ENCODE data around the gene RSRC1.
"Not testable (repeated sequence)": the region's sequence is repeated elsewhere in the genome, so short reads cannot be mapped to it uniquely, and the experiment has no call there.

RSRC1 gene

DNA sequence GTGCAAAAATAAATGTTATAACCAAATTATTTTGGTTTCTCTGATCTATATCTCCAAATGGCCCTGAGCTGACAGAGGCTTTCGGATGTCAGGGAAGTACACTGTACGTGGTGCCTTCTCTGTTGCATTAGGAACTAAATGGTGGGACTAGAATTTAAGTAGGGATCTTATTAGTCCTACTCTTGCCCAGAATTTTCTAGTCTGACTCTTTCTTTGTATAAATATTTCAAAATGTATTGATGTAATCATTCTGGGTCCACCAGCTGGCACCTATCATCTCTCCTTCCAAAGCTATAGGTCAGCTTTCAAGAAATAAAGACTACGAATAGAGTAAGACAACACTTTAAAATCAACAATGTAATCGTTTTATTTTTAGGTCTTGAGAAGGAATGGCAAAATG is 438.8 kb downstream of the RSRC1 start:
- no peak for DNase-seq (ENCODE audit: low read depth, low spot score)
- H3K4me3 ChIP-seq (ENCODE audit: low read depth, low read length), result no peak overlapping the region
- TF ChIP-seq, protein P1, sequence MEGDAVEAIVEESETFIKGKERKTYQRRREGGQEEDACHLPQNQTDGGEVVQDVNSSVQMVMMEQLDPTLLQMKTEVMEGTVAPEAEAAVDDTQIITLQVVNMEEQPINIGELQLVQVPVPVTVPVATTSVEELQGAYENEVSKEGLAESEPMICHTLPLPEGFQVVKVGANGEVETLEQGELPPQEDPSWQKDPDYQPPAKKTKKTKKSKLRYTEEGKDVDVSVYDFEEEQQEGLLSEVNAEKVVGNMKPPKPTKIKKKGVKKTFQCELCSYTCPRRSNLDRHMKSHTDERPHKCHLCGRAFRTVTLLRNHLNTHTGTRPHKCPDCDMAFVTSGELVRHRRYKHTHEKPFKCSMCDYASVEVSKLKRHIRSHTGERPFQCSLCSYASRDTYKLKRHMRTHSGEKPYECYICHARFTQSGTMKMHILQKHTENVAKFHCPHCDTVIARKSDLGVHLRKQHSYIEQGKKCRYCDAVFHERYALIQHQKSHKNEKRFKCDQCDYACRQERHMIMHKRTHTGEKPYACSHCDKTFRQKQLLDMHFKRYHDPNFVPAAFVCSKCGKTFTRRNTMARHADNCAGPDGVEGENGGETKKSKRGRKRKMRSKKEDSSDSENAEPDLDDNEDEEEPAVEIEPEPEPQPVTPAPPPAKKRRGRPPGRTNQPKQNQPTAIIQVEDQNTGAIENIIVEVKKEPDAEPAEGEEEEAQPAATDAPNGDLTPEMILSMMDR (IDR thresholded peaks at IDR 0.05; ENCODE audit: insufficient read depth, low read length, missing control alignments), result no peak
- CTCF ChIA-PET, result interaction anchor here (0.9 to 7.6 kb wide), 4 partner anchors 9 to 241 kb away, joined by 3 to 43 read pairs (median 3); partner anchors contain the start of gene GFM1
- POLR2A ChIA-PET, result no interaction called here

DNA sequence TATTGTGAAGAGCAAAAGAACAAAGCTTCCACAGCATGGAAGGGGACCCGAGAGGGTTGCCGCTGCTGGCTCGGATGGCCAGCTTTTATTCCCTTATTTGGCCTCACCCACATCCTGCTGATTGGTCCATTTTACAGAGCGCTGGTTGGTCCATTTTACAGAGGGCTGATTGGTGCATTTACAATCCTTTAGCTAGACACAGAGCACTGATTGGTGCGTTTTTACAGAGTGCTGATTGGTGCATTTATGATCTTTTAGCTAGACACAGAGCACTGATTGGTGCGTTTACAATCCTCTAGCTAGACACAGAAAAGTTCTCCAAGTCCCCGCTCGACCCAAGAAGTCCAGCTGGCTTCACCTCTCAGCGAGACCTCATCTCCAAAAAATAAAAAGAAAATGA is 440.0 kb downstream of the RSRC1 start:
- POLR2A ChIA-PET; DNase-seq (ENCODE audit: low read depth, low spot score); H3K4me3 ChIP-seq (ENCODE audit: low read depth, low read length): not testable (repeated sequence)
- CTCF ChIA-PET, result interaction anchor here (1.3 to 7.6 kb wide), 2 partner anchors 10 to 20 kb away, joined by 3 to 43 read pairs; no protein-coding TSS in a partner anchor

DNA sequence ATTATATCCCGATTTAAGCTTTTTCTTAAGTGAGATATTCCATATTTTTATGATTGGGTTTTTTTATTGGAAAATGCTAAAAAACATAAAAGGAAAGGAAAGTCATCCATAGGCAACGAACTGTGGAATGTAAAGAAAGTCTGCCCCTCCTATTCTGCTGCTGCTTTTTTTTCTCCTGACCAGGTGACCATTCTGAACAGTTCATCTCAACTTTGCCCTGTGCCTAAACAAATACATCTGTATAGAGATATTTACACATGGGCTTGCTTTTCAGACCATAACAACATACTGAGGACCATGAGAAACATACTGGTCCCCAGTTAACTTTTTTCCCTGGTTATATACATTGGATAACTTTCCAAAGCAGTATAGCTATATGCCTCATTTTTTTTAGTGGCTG is 442.2 kb downstream of the RSRC1 start:
- H3K4me3 ChIP-seq (ENCODE audit: low read depth, low read length), result no peak overlapping the region
- TF ChIP-seq, protein P1 (IDR thresholded peaks at IDR 0.05; ENCODE audit: insufficient read depth, low read length, missing control alignments), result no peak
- CTCF ChIA-PET, result interaction anchor here (7.6 kb wide), 1 partner anchor 12 kb away, joined by 43 read pairs; no protein-coding TSS in a partner anchor
- POLR2A ChIA-PET, result no interaction called here
- DNase-seq (ENCODE audit: low read depth, low spot score), result no peak

DNA sequence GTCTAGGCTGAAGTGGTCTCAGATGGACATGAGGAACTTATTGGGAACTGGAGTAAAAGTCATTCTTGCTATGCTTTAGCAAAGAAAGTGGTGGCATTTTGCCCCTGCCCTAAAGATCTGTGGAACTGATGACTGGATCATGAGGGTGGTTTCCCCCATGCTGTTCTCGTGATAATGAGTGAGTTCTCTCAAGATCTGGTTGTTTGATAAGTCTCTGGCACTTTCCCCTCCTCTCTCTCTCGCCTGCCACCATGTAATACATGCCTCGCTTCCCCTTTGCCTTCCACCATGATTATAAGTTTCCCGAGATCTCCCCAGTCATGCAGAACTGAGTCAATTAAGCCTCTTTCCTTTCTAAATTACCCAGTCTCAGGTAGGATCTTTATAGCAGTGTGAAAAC is 449.6 kb downstream of the RSRC1 start:
- ChIA-PET POLR2A (no interaction called here), CTCF (no interaction called here)
- DNase-seq (ENCODE audit: low read depth, low spot score), result no peak
- no peak overlapping the region for H3K4me3 ChIP-seq (ENCODE audit: low read depth, low read length)
- TF ChIP-seq, protein P1 (IDR thresholded peaks at IDR 0.05; ENCODE audit: insufficient read depth, low read length, missing control alignments), result no peak

DNA sequence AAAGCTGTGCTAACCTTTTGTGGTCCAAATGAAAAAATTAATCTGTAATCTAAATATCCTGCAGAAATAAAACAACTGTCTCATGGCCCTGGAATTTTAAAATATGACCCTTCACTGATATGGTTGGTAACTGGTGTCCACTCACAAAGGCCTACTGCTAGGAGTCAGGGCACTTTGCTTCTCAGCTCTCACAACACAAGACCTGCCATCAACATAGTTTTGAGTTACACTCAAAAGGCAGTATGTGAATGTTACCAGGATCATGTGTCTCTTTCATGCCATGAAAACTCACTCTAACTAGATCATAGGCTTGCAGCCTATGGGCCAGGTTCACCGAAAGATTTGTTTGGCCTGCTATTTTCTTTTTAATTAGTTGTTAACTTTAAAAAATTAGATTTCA is 451.1 kb downstream of the RSRC1 start:
- H3K4me3 ChIP-seq (ENCODE audit: low read depth, low read length), result no peak overlapping the region
- TF ChIP-seq, protein P1 (IDR thresholded peaks at IDR 0.05; ENCODE audit: insufficient read depth, low read length, missing control alignments), result no peak
- ChIA-PET POLR2A (no interaction called here), CTCF (interaction anchor here (1.8 kb wide), 1 partner anchor 9 kb away, joined by 7 read pairs; no protein-coding TSS in a partner anchor)
- DNase-seq (ENCODE audit: low read depth, low spot score), result no peak

DNA sequence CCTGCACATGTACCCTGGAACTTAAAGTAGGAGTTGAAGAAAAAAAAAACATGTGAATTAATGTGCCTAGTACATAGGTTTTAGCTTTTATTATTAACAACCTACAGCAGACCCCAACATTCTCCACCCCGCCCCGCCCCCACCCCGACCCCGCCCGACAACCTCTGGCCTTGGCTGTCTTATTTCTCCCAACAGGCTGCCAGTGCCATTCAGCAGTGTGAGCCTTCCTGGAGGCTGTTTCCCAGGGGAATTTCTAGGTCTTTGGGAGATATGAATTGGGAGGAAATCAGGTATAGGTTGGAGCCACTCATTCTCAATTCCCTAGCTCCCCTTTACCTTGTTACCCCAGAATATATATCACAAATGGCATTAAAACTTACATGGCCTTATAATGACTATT is 452.8 kb downstream of the RSRC1 start:
- no peak overlapping the region for H3K4me3 ChIP-seq (ENCODE audit: low read depth, low read length)
- DNase-seq (ENCODE audit: low read depth, low spot score), result no peak
- ChIA-PET CTCF (interaction anchor here (1.7 kb wide), 1 partner anchor 26 kb away, joined by 4 read pairs; no protein-coding TSS in a partner anchor), POLR2A (no interaction called here)
- TF ChIP-seq, protein P1 (IDR thresholded peaks at IDR 0.05; ENCODE audit: insufficient read depth, low read length, missing control alignments), result no peak

DNA sequence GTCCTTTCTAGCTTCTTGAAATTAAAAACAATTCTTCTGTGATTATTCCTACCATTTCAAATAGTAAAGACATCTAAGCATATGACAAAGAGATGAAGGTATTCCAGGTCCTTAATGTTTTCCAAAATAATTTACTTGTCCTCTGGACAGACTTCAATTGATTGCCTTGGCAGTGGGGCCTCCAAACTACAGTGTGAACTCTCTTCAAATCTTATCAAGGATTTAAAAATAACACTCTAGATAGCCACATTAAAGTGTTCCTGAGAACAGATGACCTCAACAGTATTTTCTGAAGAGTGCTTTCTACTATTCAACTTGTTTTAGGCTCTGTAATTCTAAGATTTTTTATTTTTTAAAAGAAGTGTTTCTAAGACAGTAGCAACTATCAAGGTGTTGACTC is 453.2 kb downstream of the RSRC1 start:
- ChIA-PET CTCF (interaction anchor here (1.7 kb wide), 1 partner anchor 26 kb away, joined by 4 read pairs; no protein-coding TSS in a partner anchor), POLR2A (no interaction called here)
- no peak for DNase-seq (ENCODE audit: low read depth, low spot score)
- no peak overlapping the region for H3K4me3 ChIP-seq (ENCODE audit: low read depth, low read length)
- TF ChIP-seq, protein P1 (IDR thresholded peaks at IDR 0.05; ENCODE audit: insufficient read depth, low read length, missing control alignments), result no peak

Data from AG04449 (cell line).